NCI-H1048 (cell line): ENCODE measurements around the gene SESN2.

Experiments
- DNase-seq: peaks from one replicate; lab custom pipeline; 2025; lab: John Stamatoyannopoulos, UW

SESN2 gene

DNA sequence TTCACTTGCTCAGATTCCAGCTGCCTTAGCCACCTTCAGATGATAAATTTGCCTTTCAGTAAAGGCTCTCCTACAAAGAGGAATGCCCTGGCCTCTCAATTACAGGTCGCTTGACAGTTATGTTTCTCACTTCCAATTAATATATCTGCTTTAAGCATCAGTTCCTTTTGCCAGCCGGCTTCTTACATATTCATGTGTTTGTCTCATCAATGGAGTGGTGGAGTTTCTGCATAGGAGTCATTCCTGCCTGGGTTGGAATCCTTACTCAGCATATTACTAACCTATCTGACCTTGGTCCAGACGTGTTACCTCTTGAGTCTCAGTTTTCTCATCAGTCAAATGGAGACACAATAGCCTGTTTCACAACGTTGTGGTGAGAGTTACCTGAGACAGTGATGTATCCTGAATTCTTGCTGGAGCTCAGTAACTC lies 9.4 kb upstream of the SESN2 start:
- no peak for DNase-seq

DNA sequence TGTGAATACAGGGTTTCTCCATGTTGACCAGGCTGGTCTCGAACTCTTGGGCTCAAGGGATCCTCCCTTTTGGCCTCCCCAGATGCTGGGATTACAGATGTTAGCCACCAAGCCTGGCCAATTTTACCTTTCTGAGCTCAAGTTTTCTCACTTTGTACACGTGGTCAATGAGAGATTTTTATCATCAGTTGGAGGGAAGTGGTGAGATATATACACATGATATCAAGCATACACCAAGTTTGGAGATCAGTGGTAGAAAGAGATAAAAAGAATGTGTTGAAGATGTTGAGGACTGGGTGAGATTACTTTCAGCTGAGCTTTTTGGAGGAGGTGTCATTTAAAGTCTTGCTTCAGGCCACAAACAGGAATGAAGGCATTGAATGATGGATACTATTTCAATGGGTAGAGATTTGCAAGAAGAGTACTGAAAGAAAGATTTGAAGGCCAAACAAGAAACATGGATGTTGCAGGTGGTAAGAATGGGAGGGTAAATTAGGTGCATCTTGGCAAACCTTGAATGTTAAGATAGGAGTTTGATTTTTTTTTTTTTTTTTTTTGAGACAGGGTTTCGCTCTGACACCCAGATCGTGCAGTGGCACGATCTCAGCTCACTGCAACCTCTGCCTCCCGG lies 3.0 kb upstream of the SESN2 start:
- DNase-seq: no peak

DNA sequence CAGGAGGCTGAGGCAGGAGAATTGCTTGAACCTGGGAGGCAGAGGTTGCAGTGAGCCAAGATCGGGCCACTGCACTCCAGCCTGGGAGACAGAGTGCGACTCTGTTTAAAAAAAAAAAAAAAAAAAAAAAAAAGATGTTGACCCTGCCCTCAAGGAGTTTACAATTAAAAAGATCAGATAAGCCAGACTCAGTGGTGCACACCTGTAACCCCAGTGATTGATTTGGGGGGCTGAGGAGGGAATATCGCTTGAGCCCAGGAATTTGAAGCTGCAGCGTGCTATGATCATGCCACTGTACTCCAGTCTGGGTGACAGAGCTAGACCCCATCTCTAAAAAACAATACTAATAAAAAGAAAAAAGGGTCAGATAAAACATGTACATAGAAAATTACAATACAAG lies 1.6 kb upstream of the SESN2 start:
- no peak for DNase-seq

DNA sequence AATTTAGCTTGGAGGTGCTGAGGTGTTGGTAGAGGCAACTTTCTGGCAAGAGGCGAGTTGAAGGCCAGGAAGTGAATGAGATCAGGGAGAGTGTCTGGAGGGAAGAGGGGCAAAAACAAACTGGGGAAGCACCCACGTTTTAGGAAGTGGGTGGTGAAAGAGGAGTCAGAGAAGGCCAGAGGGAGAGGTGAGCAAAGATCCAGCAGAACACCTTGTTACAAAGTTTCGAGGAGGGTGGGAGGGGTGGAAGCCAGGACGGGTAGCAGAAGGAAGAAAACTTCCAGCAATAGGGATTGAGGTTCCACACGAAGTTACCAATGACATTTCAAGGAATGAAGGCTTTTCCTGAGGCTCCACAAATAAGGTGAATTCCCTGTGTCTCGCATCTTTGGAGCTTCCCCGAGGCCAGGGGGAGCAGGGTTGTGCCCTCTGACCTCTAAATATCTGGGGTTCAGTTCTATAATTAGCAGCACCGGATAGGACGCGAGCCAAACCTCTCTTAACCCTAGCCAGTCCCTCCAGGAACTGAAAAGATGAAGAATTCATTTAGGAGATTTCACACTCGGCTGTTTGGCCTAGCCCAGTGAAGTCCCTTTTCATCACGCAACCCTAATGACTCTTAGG lies 578 bp upstream of the SESN2 start:
- no peak for DNase-seq

DNA sequence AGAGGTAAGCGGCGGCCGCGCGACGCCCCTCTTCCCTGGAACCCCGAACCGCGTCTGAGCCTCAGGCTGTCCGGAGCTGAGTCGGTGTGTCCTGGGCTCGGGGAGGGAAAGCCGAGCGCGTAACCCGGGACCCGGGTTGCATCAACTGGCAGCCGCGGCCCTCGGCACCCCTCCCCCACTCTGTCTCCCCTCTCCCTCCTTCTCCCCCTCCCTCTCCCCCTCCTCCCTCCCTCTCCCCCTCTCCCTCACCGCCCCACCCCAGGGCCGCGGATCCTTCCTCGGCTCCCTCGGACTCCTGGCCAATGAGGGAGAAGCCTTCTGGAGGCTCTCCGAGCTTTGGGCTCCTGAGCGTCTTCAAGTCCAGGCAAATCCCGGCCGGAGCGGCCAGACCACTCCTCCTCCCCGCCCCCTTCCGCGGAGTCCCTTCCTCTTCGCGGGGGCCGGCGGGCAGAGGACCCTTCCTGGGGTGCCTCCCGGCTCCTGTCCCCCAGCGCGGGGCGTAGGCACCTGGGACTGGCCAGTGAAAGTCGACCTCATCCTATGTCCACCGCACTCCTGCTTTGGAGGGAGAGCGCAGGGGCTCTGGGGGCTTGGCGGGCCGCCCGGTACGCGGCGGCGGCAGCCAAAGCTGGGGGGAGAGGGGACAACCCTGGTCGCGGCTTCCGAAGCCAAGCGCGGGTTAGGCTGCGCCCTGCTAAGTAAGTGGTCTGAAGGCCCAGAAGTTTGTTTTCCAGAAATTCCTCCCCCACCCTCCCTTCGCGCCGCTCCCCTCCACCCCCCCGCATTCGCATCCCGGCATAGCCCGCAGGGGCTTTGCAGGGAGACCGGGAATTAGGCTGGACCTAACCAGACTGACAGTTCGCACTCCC lies 850 bp downstream of the SESN2 start:
- no peak for DNase-seq

DNA sequence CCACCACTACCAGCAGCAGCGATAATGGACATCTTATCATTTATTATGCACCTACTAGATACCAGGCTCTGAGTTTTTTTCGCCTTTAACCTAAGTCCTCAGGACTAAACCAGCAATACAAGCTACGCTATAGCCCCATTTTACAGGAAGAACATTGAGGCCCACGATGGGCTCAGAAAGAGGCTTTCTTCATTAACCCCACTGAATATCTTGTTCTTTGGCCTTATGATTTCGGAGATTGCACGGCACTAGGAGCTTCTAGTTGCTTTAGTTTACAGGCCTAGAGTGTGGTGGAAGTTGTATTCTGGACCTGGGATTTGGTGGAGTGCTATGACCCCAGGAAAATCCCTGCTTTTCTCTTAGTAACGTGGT lies 1.5 kb downstream of the SESN2 start:
- no peak for DNase-seq

DNA sequence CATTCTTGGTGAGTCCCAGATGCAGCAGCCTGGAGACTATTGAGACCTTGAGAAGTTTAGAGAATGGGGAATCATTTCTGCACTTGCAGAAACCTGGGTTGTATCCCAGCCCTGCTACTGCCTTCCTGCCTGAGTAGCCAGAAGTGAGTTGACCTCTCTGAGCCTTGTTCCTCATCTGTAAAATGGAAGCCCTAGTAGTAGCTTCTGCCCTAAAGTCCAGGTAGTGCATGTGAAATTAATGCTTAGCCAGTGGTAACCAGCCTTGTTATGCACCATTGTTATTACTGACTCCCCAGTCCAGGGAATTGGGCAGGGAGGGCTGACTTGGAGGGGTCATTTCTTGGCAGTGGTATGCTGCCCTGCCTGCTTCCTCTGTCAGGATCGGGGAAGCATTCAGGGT lies 5.6 kb downstream of the SESN2 start:
- no peak for DNase-seq

DNA sequence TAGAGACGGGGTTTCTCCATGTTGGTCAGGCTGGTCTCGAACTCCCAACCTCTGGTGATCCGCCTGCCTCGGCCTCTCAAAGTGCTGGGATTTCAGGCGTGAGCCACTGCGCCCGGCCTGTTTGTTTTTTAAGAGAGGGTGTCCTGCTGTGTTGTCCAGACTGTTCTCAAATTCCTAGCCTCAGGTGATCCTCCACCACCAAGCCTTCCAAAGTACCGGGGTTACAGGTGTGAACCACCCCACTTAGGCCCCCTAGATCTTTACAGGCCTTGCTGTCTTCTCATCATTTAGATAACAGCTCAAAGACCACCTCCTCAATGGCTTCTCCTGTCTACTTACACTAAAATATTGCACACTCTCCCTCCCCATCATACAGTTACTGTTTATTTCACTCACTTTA lies 6.3 kb downstream of the SESN2 start:
- DNase-seq: no peak

DNA sequence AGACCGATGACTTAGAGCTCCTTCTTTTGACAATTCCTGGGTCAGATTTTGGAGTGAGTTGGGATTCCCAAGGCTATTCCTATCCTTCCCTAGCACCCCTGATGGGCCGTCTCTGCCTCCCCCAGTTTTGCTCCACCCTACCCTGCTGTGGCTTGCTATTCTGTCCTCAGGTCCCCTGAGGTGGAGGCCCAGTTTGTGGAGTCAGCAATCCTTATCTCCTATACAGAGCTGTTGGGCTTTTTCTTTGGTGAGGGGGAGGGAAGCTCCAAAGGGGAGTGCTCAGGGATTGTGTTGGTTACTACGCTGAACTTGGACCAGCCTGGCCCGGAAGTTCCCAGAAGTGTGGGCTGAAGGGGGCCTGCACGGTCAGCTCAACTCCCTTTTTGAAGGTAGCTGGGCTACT lies 7.6 kb downstream of the SESN2 start:
- no peak for DNase-seq

DNA sequence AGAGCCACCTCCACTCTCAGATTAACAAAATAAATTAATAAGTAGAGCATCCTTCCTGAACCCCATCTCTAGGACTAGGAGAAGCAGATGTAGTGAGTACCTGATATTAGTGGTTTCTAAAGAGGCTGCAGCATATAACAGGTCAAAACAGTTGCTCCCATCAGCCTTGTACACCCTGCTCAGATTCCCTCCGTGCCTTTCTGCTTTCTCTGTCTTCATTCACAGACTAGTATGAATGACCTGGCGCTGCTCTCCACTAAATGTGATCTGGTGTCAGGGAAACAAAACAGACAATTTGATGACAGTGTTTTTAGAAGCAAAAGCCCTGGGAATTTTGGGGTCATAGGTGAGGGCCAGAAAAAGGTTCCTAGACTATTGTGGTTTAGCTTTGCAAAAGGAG lies 8.3 kb downstream of the SESN2 start:
- DNase-seq: no peak

DNA sequence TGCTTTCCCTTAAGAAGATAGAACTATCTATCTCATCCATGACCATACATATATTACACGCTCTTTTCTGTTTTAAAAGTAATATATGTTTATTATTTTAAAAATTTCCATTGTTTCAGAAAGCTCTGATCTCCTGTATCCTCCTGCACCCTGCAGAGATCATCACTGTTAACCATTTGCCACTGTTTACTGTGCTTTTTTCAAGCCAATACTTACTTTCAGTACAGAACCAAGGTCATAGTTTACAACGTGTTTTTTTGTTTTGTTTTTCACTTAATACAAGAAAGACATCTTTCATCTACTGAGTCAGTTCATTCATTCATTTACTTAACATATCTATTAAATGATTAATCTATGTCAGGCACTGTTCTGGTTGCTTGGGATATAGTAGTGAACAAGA lies 10.2 kb downstream of the SESN2 start:
- no peak for DNase-seq

DNA sequence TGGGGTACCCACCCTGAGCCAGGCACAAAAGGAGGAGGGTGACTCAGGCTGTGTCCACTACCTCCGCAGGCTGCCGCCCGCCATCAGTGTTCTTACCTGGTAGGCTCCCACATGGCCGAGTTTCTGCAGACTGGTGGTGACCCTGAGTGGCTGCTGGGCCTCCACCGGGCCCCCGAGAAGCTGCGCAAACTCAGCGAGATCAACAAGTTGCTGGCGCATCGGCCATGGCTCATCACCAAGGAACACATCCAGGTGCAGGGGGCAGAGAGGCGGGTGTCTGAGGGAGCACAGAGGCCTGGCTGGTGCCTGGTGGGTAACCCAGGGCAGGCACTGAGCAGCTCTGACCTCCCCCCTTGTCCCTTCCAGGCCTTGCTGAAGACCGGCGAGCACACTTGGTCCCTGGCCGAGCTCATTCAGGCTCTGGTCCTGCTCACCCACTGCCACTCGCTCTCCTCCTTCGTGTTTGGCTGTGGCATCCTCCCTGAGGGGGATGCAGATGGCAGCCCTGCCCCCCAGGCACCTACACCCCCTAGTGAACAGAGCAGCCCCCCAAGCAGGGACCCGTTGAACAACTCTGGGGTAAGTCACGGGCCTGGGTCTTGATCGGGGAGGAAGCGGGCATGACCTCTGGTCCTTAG lies 13.0 kb downstream of the SESN2 start:
- no peak for DNase-seq

DNA sequence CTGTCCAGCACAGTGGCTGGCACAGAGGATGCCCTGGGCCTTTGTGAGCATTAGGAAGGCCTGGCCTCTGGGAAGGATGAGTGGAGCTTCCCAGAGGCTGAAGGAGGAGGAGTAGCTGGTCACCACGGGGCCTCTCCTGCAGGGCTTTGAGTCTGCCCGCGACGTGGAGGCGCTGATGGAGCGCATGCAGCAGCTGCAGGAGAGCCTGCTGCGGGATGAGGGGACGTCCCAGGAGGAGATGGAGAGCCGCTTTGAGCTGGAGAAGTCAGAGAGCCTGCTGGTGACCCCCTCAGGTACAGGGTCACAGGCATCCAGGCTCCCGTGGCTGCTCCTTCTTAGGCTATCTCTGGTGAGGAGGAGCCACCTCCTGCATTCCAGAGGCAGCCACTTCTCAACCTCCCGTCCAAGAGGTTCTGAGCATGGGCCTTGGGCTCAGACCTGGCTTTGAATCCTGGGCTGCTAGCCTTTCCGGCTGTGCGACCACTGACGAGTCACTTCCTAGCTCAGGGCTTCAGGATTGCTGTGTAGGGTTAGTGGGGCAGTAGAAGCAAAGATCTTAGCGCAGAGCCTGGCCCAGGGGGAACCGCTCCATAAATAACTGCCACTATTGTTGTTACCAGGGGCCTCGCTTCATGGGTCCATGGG lies 14.0 kb downstream of the SESN2 start:
- no peak for DNase-seq

DNA sequence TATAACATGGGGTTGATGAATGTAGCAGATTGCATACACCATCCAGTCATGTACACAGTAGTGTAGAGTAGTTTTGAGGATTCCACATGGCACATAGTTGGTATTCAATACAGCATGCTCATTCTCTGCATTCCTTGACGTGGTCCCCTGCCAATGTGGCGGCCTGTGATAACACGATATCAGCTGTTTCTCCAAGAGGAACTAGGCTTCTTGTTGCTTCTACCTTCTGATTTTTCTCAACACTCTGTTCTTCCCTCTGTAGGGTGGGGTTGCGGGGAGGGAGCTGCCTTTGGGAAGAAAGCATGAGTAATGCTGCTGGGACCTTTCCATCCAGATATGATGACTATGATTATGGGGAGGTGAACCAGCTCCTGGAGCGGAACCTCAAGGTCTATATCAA lies 19.4 kb downstream of the SESN2 start:
- no peak for DNase-seq

DNA sequence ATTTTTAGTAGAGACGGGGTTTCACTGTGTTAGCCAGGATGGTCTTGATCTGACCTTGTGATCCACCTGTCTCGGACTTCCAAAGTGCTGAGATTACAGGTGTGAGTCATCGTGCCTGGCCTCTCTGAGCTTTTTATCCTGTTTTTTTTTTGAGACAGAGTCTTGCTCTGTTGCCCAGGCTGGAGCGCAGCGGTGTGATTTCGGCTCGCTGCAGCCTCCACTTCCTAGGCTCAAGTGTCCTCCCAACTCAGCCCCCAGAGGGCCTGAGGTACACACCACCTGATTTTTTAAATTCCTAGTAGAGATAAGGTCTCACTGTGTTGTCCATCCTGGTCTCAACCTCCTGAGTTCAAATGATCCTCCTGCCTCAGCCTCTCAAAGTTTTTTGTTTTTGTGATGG lies 20.4 kb downstream of the SESN2 start:
- no peak for DNase-seq

DNA sequence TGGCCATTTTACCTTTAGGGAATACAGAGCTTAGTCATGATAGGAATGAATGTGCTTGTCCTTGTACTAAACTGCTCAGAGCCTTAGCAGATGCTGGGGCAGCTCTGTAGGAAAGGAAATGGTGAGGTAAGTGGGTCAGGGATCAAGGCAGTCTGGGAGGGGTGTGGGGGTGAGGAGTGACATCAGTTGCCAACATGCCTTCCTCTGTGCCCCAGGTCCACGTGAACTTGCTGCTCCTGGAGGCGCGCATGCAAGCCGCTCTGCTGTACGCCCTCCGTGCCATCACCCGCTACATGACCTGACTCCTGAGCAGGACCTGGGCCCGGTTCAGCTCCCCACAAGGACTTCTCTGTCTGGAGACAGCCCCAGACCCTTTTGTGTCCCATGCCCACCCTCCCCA lies 21.2 kb downstream of the SESN2 start:
- no peak for DNase-seq

DNA sequence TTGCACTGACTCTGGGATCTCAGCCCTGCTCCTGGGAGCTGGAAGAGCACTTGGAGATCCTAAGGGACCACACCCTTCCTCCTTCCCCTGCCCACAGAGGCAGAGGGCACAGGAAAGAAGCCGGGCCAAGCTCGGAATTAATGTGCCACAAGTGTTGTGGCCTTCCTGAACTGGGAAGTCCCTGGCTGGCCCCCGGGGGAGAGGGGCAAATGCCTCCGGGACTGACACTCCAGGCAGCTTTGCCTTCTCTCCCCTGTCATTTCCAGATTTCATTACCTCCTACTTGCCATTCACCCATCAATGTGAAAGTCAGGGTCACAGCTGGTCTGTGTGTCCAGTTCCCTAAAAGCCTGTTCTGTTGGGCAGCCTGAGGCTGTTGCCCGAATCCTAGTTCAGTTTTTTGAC lies 21.7 kb downstream of the SESN2 start:
- DNase-seq: no peak

DNA sequence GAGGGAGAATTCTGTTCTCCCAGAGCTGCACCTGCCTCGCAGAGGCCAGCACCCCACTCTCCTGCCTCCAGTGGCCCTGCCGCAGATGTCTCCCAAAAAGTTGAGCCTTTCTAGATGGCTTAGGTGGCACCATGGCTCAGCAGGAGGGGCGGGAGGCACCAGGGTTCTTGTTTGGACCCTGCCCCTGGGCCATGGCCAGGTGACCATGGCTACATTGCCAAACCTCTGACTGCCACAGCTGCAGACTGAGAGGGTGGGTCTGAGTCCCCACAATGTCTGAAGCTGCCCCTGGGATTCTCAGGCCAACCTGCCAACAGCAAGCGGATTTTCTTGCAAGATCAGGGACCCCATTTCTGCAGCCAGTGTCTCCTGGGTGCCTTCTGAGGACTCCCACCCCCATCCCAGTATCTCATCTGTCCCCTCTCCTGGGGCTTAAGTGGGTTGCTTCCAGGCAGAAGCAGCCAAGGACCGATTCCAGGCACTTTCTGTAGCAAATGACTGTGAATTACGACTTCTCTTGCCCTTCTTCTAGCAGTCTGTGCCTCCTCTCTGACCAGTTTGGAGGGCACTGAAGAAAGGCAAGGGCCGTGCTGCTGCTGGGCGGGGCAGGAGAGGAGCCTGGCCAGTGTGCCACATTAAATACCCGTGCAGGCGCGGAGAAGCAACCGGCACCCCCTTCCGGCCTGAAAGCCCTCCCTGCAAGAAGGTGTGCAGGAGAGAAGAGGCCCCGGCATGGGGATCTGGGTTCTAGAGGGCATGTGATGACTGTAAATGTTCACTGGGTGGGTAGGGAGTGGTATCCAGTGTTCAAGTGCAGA lies 22.5 kb downstream of the SESN2 start:
- DNase-seq: no peak

DNA sequence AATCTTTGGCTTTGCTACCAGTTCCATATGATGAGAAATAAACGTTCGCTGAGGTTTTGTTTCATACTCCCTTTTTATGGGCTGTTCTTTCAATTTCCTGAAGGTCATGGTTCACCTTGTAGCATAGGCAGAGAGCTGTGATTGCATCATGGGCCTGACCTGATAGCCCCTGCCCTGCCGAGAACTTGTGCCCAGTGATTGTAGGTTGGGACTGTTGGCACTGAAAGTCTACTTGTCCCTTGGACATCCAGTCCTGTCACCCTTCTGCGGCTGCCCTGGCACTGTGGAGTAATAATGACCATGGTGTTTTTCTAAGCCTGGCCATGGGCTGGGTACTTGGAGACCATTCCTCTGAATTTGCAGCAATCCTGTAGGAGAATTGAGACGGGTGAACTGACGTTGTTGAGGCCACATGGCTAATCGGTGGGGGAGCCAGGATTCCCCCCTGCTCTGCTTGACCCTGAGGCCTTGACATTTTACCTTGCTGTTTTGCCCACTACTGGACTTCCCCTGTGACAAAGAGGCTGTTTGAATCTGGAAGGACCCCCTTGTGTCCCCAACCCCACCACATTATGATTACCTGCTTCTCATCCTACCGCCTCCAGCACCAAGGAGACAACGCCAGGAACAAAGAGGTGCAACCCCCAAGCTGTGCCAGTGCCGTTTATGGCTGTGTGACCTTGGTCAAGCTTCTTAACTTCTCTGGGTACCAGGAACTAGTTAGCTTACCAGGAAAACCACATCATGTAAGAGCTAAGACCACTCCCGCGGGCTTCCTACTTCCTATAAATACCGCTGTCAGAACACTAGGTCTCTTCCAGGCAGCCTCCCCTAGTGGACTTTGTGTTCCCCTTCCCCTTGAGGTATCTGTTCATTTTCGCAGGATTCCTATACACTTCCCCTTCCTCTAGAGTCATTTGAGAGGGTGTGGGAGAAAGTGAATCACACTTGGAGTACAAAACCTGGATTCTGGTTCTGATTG lies 23.4 kb downstream of the SESN2 start:
- no peak for DNase-seq

DNA sequence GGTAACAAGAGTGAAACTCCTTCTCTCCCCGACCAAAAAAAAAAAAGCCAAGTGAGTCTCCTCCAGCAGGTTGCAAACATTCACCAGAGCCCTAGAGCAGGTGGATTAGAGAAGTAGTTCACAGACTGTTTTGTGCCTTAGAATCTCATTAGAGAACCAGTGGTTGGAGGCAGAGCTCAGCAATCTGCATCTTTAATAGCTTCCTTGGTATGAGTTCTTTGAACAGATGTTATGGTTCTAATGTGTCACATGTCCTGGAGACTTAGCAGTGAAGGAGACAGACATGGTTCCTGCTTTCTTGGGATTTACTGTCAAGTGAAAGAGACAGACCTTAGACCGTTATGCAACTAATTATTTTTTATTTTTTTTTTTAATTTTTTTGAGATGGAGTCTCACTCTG lies 26.8 kb downstream of the SESN2 start:
- no peak for DNase-seq
